ENCODE data around the gene FNDC5. TPM values are rescaled to one million over a fixed set of nuclear protein-coding genes. Genes with fewer than 3 reads are reported as not detected.

FNDC5 gene
- total and polyA plus RNA-seq, 2 donors from 2014 or later: 0.35 to 4.2 TPM

- Histone ChIP-seq H3K9me3 (ENCODE audit: control insufficient read depth in 2 of 3, insufficient read depth in 1 of 3, low read length in 3 of 3) (no peaks in the 10 kb centered on the region), H3K36me3 (ENCODE audit: control insufficient read depth in 2 of 3, insufficient read depth in 3 of 3, low read length in 3 of 3) (no peaks in the 10 kb centered on the region), H3K4me1 (ENCODE audit: control insufficient read depth in 2 of 3, insufficient read depth in 2 of 3, low read depth in 1 of 3, low read length in 3 of 3) (peaks cover 0 to 12% (median 6%) of the 10 kb centered on the region in 3 donors), H3K4me3 (ENCODE audit: low read length in 3 of 3) (peak overlapping the region; percentile 72 to 94 (median 81)), H3K9ac (ENCODE audit: low read length in 3 of 3) (peak overlapping the region in 2 of 3 donors; percentile 41 to 79), H3K27me3 (ENCODE audit: control insufficient read depth, insufficient read depth, low read length) (no peaks in the 10 kb centered on the region), H3K27ac (ENCODE audit: low read depth in 2 of 2, low read length in 2 of 2) (peak overlapping the region in 1 of 2 donors; percentile 96)
- DNase-seq: peak in 1 of 5 donors; percentile 23
- TF ChIP-seq CTCF (IDR thresholded peaks at IDR 0.05; ENCODE audit: borderline replicate concordance, extremely low read depth, insufficient read depth): no peak
- intact Hi-C loops (cut with DNase I): no loop called here
- no peak for FAIRE-seq
Observed at GRCh38 chr1:32818804-32819541, 51.7 kb downstream of the FNDC5 start.

GRCh38 chr1:32817815-32818786, 52.6 kb downstream of the FNDC5 start:
- H3K27me3 ChIP-seq (ENCODE audit: control insufficient read depth, insufficient read depth, low read length): no peaks in the 10 kb centered on the region
- no peak for TF ChIP-seq CTCF (IDR thresholded peaks at IDR 0.05; ENCODE audit: borderline replicate concordance, extremely low read depth, insufficient read depth)
- intact Hi-C loops (cut with DNase I): no loop called here
- H3K4me1 ChIP-seq (ENCODE audit: control insufficient read depth in 2 of 3, insufficient read depth in 2 of 3, low read depth in 1 of 3, low read length in 3 of 3): peaks cover 0 to 12% (median 6%) of the 10 kb centered on the region in 3 donors
- H3K27ac ChIP-seq (ENCODE audit: low read depth in 2 of 2, low read length in 2 of 2): peak overlapping the region; percentile 96 to 97
- peak overlapping the region; percentile 72 to 94 (median 81) for H3K4me3 ChIP-seq (ENCODE audit: low read length in 3 of 3)
- DNase-seq (peak; percentile 93 to 96 (median 95)), FAIRE-seq (no peak)
- H3K9ac ChIP-seq (ENCODE audit: low read length in 3 of 3): peak overlapping the region; percentile 59 to 86 (median 79)
- H3K36me3 ChIP-seq (ENCODE audit: control insufficient read depth in 2 of 3, insufficient read depth in 3 of 3, low read length in 3 of 3): no peaks in the 10 kb centered on the region
- H3K9me3 ChIP-seq (ENCODE audit: control insufficient read depth in 2 of 3, insufficient read depth in 1 of 3, low read length in 3 of 3): no peaks in the 10 kb centered on the region

- DNase-seq (peak; percentile 99 to 100 (median 100)), FAIRE-seq (peak; percentile 45)
- H3K27ac ChIP-seq (ENCODE audit: low read depth in 2 of 2, low read length in 2 of 2): peak within 1 kb of the TSS; percentile 96 to 97
- intact Hi-C loops (cut with DNase I): no loop called here
- no peaks in the 10 kb centered on the region for H3K27me3 ChIP-seq (ENCODE audit: control insufficient read depth, insufficient read depth, low read length)
- H3K9me3 ChIP-seq (ENCODE audit: control insufficient read depth in 2 of 3, insufficient read depth in 1 of 3, low read length in 3 of 3): no peaks in the 10 kb centered on the region
- H3K4me1 ChIP-seq (ENCODE audit: control insufficient read depth in 2 of 3, insufficient read depth in 2 of 3, low read depth in 1 of 3, low read length in 3 of 3): peaks cover 0 to 12% (median 6%) of the 10 kb centered on the region in 3 donors
- no peaks in the 10 kb centered on the region for H3K36me3 ChIP-seq (ENCODE audit: control insufficient read depth in 2 of 3, insufficient read depth in 3 of 3, low read length in 3 of 3)
- H3K4me3 ChIP-seq (ENCODE audit: low read length in 3 of 3): peak within 1 kb of the TSS; percentile 89 to 99 (median 94)
- H3K9ac ChIP-seq (ENCODE audit: low read length in 3 of 3): peak within 1 kb of the TSS; percentile 83 to 99 (median 92)
- peak; percentile 18 for TF ChIP-seq CTCF (IDR thresholded peaks at IDR 0.05; ENCODE audit: borderline replicate concordance, extremely low read depth, insufficient read depth)
Observed at GRCh38 chr1:32817159-32817814, 53.4 kb downstream of the FNDC5 start, which contains the start of the genes S100PBP and YARS1. TSS of gene S100PBP (plus strand) at chr1:32817653. CDS start at chr1:32826100, 8,447 bp downstream. TSS of gene YARS1 (minus strand) at chr1:32817358. CDS start at chr1:32817244, 114 bp downstream.
